NB4 (cell line): ENCODE measurements around the gene PDIA5.

ENCODE experiments used
- DNase-seq: peaks from one replicate; pipeline ENCODE4 v3.0.0; 2010; ENCODE audit warnings: low read depth
- H3K4me3 ChIP-seq: one replicate; pipeline ENCODE4 v1.5.1; 2011; ENCODE audit warnings: mild to moderate bottlenecking, low read depth, low read length, moderate library complexity
- MYC ChIP-seq: IDR thresholded peaks from 2 replicates; pipeline ENCODE4 v1.6.1; 2011; ENCODE audit warnings: low read depth, low read length
- POLR2A ChIP-seq: IDR thresholded peaks from 2 replicates; pipeline ENCODE4 v1.6.1; 2011; ENCODE audit warnings: mild to moderate bottlenecking; ENCODE audit not compliant: insufficient read length; ENCODE audit errors: extremely low read depth
- TF ChIP-seq, protein P1 (sequence below): IDR thresholded peaks from 2 replicates; pipeline ENCODE4 v1.6.1; 2011; ENCODE audit warnings: low read depth, low read length
- TF ChIP-seq, protein P2 (sequence below): IDR thresholded peaks from one replicate; pipeline ENCODE4 v1.5.1; 2012; ENCODE audit warnings: low read depth, low read length

The PDIA5 gene

DNA sequence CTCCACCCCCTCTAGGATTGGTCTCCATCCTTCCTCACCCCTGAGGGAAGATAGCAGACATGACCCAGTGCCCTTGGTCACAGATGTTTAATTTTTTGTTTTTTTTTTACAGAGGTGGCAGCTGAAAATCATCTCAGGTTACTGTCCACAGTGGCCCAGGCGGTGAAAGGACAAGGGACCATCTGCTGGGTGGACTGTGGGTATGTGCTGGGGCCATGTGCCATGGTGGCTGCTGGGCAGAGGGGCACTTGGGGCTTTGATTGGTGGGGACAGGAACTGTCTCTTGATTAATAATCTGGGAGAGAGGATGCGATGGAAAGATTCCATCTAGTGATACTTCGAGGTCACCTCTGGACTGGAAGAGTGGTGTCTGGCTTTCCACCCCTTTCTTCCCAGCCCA lies 25.4 kb downstream of the PDIA5 start:
- TF ChIP-seq POLR2A (no peak), MYC (no peak)
- TF ChIP-seq, protein P1, sequence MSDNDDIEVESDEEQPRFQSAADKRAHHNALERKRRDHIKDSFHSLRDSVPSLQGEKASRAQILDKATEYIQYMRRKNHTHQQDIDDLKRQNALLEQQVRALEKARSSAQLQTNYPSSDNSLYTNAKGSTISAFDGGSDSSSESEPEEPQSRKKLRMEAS, result no peak
- TF ChIP-seq, protein P2, sequence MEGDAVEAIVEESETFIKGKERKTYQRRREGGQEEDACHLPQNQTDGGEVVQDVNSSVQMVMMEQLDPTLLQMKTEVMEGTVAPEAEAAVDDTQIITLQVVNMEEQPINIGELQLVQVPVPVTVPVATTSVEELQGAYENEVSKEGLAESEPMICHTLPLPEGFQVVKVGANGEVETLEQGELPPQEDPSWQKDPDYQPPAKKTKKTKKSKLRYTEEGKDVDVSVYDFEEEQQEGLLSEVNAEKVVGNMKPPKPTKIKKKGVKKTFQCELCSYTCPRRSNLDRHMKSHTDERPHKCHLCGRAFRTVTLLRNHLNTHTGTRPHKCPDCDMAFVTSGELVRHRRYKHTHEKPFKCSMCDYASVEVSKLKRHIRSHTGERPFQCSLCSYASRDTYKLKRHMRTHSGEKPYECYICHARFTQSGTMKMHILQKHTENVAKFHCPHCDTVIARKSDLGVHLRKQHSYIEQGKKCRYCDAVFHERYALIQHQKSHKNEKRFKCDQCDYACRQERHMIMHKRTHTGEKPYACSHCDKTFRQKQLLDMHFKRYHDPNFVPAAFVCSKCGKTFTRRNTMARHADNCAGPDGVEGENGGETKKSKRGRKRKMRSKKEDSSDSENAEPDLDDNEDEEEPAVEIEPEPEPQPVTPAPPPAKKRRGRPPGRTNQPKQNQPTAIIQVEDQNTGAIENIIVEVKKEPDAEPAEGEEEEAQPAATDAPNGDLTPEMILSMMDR, result no peak
- H3K4me3 ChIP-seq, result no peak overlapping the region
- DNase-seq, result no peak

DNA sequence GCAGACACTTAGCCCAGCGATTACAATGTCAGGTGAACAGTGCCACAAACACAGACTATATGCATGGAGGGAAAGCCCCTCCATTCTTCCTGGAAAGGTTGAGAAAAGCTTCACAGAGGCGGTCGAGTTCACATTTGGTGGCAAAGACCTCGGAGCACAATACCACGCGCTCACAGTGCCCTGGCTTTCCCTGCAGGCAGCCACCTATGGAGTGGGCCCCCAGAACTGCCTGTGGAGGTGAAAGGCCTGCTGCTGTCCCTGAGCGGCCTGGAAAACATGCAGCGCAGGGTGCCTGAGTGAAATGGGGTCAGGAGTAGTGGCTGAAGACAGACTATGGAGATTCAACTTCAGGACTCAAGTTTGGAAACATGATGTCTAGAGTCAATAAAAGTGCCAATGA lies 26.9 kb downstream of the PDIA5 start:
- TF ChIP-seq, protein P1, result no peak
- TF ChIP-seq, protein P2, result no peak
- TF ChIP-seq POLR2A (no peak), MYC (no peak)
- no peak overlapping the region for H3K4me3 ChIP-seq
- DNase-seq, result no peak

DNA sequence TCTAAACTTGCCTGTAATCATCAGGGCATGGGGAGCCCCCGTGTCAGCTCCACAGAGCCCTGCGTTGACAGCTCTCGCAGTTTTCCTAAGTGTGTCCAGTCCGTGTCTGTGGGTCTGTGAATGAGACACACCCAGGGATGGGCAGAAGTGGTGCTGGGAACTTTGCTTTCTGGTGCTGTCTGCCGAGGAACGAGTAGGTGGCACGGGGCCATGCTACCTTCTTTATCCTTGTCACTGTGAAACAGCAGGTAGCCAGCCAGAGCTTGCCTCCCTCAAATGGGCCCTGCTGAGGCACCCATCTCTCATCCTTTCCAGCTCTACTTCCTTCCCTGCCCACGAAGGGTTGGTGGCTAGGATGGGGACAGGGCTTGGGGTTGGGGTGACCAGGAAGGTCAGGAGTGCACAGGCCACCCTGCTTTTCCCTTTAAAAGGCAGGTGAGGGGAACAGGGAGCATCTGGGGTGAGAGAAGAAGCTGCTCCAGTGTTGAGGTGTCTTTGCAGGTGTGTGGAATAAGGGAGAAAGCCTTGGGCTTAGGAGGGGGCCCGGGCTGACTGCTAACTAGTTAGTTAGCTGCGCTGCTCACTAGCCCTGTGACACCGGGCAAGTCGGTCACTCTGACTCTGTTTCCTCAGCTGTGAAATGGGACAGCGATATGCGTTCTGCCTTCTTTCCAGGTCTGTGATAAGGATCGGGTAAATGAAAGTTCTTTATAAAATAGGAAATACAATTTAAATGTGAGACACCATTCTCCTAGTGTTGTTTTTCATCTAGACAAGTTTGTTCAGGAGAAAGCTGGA lies 27.9 kb downstream of the PDIA5 start:
- TF ChIP-seq, protein P2, result no peak
- TF ChIP-seq, protein P1, result no peak
- no peak for TF ChIP-seq MYC
- no peak for TF ChIP-seq POLR2A
- H3K4me3 ChIP-seq, result no peak overlapping the region
- no peak for DNase-seq

DNA sequence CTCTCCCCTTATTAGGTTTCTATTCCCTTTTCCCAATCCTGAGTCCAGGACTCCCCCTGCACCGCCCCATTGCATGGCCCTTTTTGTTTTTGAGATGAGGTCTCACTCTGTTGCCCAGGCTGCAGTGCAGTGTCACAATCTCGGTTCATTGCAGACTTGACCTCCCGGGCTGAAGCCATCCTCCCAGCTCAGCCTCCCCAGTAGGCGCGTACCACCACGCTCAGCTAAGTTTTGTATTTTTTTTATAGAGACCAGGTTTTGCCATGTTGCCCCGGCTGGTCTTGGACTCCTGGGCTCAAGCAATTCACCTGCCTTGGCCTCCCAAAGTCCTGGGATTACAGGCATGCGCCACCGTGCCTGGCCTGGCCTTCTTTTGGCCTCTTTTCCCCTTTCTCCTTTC lies 29.3 kb downstream of the PDIA5 start:
- DNase-seq, result no peak
- TF ChIP-seq, protein P1, result no peak
- TF ChIP-seq POLR2A (no peak), MYC (no peak)
- TF ChIP-seq, protein P2, result no peak
- no peak overlapping the region for H3K4me3 ChIP-seq

DNA sequence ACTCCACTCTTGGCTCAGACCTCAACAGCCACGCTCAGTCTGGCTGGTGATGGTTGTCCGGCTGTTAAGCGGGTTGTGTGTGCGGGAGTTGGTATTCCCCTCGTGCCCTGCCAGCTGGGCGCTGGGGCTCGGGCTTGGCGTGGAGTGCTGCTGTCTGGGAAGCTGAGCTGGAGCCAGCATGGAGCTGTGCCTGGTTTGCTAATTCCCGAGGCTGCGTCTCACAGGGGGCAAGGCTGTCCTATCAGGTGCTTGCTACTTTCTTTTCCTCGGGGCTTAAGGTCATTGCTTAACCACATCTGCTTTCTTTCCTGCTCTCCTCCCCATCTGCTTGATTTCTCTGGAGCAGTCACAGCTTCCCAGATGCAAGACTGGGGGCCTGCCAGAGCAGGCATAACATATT lies 29.9 kb downstream of the PDIA5 start:
- TF ChIP-seq, protein P2, result no peak
- TF ChIP-seq MYC (no peak), POLR2A (no peak)
- TF ChIP-seq, protein P1, result no peak
- no peak for DNase-seq
- H3K4me3 ChIP-seq, result no peak overlapping the region
